GM18507 (cell line): ENCODE results near the gene ZNF579.

ENCODE experiments used
- DNase-seq: peaks from one replicate; pipeline ENCODE4 v3.0.0; 2011; ENCODE audit warnings: low read depth; ENCODE audit not compliant: insufficient read length; ENCODE audit errors: extremely low spot score
- FAIRE-seq: peaks from 2 replicates; lab custom pipeline; 2011; peaks lifted over from hg19 to GRCh38; lab: Jason Lieb, UNC

ZNF579 gene, protein sequence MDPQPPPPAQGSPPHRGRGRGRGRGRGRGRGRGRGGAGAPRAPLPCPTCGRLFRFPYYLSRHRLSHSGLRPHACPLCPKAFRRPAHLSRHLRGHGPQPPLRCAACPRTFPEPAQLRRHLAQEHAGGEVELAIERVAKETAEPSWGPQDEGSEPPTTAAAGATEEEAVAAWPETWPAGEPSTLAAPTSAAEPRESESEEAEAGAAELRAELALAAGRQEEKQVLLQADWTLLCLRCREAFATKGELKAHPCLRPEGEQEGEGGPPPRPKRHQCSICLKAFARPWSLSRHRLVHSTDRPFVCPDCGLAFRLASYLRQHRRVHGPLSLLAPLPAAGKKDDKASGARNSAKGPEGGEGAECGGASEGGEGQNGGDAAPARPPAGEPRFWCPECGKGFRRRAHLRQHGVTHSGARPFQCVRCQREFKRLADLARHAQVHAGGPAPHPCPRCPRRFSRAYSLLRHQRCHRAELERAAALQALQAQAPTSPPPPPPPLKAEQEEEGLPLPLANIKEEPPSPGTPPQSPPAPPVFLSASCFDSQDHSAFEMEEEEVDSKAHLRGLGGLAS

DNA sequence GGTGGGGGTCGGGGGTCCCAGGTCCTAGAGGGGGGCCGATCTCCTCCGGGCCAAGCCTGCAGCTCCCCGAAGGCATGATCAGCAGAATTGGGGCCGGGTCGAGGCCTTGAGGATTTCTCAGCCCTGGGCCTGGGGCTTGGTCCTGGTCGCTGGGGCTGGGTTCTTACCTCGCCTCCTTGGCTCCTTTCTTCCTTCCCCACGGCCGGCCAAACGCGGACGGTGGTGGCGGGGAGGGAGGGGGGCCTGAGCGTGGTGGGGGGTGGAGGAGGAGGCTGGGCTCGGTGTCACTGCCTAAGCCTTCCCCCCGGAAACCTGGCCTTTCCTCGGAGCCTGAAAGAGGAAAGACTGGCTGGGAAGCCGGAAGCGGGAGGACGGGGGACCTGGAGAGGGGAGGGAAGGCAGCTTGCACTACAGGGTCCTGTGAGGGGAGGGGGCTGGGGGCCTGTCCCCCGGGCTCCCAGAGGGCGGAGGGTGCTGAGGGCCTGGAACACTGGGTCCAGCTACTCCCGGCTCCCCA, at the start of gene ZNF579:
Gene ZNF579 (minus strand): TSS at position 221 of the 517 bp plus-strand sequence. CDS start 1,209 bp downstream, outside the sequence.
- DNase-seq (peak; percentile 83), FAIRE-seq (peak; percentile 81)

DNA sequence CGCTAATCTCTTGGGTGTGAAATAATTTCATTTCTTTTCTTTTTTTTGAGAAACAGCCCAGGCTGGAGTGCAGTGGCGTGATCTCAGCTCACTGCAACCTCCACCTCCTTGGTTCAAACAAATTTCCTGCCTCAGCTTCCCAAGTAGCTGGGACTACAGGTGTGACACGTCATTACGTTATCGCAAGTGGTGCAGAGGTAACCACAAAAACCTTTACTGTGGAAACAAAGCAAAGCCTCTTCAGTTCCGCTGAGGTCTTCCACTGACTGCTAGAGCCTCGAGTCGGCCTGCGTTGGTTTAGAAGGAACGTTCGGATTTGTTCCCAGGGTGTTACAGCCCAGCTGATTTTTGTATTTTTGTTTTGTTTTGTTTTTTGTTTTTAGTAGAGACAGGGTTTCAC, 45.7 kb upstream of the ZNF579 start:
- peak; percentile 69 for FAIRE-seq
- DNase-seq = no peak

DNA sequence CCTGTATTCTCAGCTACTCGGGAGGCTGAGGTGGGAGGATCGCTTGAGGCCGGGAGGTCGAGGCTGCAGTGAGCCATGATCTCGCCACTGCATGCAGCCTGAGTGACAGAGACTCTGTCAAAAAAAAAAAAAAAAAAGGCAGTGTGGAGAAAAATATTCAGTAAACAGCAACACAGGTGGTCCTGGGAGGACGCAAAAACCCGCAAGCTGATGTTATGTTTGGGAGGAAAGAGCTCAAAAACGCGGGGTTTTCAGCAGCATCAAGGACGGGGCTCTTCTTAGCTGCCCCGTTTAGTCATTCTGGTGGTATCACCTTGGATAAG, 44.3 kb upstream of the ZNF579 start:
- DNase-seq (no peak), FAIRE-seq (no peak)

DNA sequence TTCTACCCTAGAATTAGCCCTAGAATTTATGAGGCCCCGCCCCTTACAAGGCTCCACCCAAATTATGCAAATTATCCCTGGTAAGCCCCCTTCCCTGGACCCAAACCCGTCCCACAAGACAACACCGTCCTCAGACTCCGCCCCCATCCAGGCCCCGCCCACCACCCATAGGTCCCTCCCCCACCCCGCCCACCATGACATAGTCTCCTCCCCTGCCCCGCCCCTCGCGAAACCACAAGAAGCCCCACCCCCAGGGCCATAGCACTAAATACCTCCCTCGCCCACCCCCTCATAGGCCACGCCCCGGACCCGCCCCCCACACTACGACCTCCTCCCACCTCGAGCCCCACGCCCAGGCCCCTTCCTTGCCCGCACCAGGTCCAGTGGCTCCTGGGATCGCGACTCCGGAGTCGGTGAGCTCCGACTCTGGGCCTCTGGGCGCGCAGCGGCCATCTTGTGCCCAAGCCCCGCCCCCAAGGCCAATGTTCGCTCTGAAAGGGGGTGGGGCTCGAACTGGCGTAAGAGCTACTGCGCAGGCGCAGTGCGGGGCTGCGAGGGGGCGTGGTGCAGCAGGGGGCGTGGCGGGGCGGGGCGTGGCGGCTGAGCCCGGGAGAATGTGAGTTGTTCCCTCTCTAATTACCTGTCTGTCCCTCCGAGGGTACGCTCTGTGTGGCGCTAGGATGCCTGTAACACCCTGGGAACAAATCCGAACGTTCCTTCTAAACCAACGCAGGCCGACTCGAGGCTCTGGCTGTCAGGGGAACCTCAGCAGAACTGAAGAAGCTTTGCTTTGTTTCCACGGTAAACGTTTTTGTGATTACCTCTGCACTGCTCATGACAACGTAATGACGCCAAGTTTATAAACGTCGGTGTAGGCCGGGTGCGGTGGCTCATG, 43.7 kb upstream of the ZNF579 start, which contains the start of gene ZNF784:
Gene ZNF784 (minus strand): TSS at position 458 of the 895 bp plus-strand sequence. CDS start 5 bp downstream, at position 453.
- FAIRE-seq (peak; percentile 89), DNase-seq (no peak)

DNA sequence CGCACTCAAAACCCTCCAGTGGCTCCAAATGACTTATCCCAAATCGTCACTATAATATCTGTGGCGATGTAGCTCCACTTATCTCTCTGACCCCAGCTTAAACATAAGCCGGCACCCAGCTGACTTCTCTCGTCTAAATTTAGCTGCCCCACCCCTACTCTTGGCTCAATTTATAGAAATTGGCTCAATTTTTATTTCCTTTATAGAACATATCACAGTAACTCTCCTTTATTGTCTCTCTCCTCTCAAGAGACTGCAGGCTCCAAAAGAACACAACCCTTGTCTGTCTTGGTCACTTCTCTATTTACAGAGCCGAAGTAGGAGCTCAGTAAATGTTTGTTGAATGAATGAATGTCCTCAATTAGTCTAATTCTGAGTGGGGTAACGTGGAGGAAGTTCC, 42.9 kb upstream of the ZNF579 start:
- DNase-seq (no peak), FAIRE-seq (no peak)

DNA sequence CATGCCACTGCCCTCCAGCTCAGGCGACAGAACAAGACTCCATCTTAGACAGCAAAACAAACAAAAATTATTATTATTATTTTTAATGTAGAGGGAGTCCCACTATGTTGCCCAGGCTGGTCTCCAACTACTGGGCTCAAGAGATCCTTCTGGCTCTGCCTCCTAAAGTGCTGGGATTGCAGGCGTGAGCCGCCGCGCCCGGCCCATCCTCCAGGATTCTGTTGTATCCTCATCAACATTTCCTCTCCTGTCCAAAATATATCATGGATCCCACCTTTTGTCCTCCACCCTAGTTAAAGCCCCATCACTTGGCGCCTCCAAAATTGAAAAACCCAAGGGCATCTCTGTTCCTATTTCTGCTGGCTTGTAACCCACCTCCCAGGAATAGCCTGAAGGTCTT, 42.5 kb upstream of the ZNF579 start:
- no peak for FAIRE-seq
- DNase-seq = no peak

DNA sequence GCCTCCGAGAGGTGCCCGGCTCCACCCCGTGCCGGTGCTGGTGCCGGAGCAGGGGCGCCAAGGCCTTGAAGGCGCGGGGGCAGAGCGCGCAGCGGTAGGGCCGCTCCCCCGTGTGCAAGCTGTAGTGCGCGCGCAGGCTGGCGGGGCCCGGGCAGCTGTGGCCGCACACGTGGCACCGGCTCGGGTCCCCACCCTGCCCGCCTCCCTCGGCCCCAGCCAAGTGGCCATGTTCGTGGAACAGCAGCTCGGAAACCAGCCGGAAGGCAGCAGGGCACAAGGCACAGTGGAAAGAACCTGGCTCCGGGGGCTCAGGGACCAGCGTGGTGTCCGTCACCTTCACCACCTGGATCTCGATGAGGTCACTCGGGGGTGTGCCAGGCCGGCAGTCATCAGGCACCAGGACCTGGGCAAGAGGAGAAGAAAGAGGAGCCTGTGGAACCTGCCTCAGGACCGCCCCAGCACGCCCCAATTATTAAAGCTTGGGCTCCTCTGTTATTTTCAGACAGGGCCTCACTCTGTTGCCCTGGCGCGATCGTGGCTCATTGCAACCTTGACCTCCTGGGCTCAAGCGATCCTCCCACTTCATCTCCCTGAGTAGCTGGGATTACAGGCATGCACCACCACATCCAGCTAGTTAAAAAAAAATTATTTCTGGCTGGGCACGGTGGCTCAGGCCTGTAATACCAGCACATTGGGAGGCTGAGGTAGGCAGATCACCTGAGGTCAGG, 41.8 kb upstream of the ZNF579 start:
- FAIRE-seq = no peak
- no peak for DNase-seq

DNA sequence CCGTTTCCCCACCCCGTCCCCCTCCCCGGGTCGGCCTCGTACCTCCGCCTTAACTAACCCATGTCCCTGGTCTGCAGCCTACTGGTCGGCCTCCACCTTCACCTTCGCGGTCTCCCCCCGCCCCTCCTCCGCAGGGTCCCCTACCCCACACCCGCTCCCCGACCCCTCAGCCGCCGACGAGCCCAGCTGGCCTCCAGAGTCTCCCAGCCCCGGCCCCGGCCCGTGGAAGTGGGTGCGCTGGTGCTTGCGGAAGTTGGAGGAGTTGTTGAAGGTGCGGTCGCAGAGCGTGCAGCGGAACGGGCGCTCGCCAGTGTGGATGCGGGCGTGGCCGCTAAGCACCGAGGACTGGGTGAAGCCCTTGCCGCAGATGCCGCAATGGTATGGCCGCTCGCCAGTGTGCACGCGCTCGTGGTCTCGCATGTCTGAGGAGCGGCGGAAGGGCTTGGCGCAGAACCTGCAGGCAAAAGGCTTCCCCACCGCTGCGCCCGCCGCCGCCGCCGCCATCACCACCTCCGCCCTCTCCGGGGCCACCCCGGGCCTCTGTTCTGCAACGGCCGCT, 41.1 kb upstream of the ZNF579 start:
- DNase-seq (no peak), FAIRE-seq (no peak)

DNA sequence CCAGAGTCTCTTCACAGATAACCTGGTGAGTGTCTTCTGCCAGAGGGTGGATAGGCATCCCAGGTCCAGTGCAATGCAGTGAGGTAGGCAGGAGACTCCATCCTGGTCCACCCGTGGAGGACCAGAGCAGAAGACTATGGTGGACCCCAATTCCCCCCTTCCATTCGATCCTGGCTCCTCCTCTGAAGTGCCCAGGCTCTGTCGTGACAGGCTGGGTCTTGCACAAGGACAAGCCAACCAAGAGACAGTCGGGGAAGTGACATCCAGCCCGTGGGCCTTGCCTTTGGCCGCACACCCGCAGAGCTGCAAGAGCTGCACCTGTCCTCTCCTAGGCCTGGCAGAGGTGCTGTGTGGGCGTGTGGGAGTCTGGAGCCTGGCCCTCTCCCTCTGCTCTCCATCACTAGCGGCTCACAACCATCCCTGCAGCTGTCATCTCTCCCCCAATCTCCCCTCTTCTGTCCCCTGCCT, 40.6 kb upstream of the ZNF579 start:
- no peak for FAIRE-seq
- DNase-seq = no peak

DNA sequence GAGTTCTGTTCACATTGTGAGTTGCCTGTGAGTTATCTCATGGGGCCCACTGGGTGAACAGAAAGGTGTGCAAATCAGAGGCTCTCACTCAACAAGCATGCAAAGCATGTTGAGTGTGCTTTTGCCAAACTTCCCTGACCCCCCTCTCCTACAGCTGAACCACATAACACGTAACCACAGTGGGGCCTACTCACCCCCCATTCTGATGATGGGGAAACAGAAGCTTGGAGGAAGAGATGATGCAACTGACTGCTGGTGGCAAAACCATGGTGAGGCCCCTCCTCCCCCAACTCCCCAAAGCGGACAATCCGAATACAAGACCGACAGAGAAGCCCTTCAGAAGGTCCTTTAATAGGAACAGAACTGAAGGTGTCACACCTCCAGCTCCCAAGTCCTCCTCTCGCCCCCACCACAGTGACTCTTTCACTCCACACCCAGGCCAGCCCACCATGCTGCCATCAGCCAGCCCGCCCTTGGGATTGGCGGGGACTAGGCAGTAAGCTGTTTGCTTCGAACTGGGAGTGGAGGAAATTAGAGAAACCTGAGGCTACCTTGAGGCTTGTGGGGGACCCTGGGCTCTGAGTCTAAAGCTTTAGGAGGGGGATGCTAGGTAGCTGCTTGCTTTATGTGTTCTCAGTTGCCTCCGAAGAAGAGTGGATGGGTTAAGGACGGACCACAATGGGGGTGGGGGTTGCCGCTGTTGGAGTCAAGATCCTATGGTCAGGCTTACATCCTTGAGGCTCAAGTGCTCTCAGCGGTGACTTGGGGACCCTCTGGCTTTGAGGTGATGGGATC, 40.0 kb upstream of the ZNF579 start:
- FAIRE-seq (no peak), DNase-seq (no peak)

DNA sequence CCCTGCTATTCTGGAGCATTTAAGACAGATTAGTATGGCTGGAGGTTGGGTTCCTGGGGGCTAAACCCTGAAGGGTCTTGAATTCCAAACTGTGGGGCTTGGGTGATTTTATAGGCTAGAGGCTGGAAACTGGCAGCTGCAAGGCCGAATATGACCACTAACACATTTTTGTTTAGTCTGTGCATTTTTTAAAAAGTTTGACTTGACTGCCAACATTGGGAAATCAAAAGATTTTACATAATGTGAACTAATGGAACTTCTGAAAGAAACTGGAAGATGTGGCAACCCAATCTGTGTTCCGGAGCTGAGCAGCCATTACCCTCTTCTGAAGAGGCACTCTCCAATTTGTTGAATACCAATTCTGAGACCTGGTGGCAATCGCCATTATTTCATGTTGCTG, 38.6 kb upstream of the ZNF579 start:
- FAIRE-seq (no peak), DNase-seq (no peak)

DNA sequence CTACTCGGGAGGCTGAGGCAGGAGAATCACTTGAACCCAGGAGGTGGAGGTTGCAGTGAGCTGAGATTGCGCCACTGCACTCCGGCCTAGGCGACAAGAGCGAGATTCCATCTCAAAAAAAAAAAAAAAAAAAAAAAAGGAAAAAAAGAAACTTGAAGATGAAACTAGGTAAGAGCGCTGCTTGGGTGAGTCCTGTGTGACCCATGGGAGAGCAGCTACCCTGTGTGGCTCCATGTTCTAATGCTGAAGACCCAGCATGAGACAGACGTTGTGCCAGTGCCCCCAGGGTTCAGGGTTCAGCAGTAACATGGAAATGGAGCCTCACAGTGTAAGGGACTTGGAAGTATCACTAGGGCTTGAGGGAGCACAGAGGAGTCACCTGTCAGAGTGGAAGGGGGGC, 37.8 kb upstream of the ZNF579 start:
- FAIRE-seq (no peak), DNase-seq (no peak)

DNA sequence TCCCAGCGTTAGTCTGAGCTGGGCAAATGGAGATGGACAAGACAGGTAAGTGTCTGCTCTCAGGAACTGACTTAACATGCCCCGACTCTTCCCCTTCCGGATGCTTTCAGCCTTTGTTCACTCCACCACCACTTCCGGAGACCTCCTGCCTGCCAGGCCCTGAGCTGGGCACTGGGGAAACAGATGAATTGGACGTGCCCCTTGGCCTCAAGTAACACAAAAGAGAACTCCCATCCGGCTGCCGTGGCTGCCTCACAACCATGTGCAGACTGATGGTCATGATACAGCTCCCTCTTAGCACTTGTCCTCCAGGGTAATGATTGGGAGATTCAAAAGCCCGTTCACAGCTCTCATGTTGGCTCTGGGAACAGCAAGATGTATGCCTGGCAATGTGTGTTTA, 36.8 kb upstream of the ZNF579 start:
- DNase-seq (no peak), FAIRE-seq (no peak)

DNA sequence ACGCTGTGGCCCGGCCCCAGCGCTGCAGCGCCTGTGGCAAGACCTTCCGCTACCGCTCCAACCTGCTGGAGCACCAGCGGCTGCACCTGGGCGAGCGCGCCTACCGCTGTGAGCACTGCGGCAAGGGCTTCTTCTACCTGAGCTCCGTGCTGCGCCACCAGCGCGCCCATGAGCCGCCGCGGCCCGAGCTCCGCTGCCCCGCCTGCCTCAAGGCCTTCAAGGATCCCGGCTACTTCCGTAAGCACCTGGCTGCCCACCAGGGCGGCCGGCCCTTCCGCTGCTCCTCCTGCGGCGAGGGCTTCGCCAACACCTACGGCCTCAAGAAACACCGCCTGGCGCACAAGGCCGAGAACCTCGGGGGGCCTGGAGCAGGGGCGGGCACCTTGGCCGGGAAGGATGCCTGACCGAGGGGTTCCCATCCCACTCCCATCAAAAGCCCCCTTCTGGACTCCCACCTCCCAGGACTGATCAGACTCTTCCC, 35.8 kb upstream of the ZNF579 start:
- FAIRE-seq (no peak), DNase-seq (no peak)

DNA sequence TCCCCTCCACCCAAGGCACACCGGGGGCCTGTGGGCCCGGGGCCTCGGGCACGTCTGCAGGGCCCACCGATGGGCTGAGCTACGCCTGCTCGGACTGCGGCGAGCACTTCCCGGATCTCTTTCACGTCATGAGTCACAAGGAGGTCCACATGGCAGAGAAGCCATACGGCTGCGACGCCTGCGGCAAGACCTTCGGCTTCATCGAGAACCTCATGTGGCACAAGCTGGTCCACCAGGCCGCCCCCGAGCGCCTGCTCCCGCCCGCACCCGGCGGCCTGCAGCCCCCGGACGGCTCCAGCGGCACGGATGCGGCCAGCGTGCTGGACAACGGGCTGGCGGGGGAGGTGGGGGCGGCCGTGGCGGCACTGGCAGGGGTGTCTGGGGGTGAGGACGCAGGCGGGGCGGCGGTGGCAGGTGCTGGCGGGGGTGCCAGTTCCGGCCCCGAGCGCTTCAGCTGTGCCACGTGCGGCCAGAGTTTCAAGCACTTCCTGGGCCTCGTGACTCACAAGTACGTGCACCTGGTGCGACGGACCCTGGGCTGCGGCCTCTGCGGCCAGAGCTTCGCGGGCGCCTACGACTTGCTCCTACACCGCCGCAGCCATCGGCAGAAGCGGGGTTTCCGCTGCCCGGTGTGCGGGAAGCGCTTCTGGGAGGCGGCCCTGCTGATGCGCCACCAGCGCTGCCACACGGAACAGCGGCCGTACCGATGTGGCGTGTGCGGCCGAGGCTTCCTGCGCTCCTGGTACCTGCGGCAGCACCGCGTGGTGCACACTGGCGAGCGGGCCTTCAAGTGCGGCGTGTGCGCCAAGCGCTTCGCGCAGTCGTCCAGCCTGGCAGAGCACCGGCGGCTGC, 35.1 kb upstream of the ZNF579 start:
- DNase-seq (no peak), FAIRE-seq (no peak)

DNA sequence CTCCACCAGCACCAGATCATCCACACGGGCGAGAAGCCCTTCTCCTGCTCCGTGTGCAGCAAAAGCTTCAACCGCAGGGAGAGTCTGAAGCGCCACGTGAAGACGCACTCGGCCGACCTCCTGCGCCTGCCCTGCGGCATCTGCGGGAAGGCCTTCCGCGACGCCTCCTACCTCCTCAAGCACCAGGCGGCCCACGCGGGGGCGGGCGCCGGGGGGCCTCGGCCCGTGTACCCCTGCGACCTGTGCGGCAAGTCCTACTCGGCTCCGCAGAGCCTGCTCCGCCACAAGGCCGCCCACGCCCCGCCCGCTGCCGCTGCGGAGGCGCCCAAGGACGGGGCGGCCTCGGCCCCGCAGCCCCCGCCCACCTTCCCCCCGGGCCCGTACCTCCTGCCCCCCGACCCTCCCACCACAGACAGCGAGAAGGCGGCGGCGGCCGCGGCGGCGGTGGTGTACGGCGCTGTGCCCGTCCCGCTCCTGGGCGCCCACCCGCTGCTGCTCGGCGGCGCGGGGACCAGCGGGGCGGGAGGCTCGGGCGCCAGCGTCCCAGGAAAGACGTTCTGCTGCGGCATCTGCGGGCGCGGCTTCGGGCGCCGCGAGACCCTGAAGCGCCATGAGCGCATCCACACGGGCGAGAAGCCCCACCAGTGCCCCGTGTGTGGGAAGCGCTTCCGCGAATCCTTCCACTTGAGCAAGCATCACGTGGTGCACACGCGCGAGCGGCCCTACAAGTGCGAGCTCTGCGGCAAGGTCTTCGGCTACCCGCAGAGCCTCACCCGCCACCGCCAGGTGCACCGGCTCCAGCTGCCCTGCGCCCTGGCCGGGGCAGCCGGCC, 34.3 kb upstream of the ZNF579 start:
- DNase-seq = no peak
- FAIRE-seq = no peak
